ENCODE results near the gene LIPT1.

The LIPT1 gene

GRCh38 chr2:99171377-99172140 is 16.8 kb downstream of the LIPT1 start:
- no peak for TF ChIP-seq SIN3A (IDR thresholded peaks at IDR 0.05; ENCODE audit: borderline replicate concordance, insufficient read depth, low read length)
- no peak for TF ChIP-seq FOXP2 (optimal IDR thresholded peaks at IDR 0.05; ENCODE audit: borderline replicate concordance, extremely low read depth, extremely low read length, insufficient read depth)
- no peak for TF ChIP-seq REST (IDR thresholded peaks at IDR 0.05; ENCODE audit: insufficient read depth in 1 of 2, low read depth in 2 of 2, low read length in 2 of 2)
- TF ChIP-seq POLR2AphosphoS5 (IDR thresholded peaks at IDR 0.05; ENCODE audit: low read depth, low read length) = no peak
- TF ChIP-seq TAF1 (IDR thresholded peaks at IDR 0.05; ENCODE audit: borderline replicate concordance, insufficient read depth, low read length) = no peak

GRCh38 chr2:99180755-99181623 is 26.2 kb downstream of the LIPT1 start, which contains the start of the genes MITD1 and MRPL30:
TSS of gene MITD1 (minus strand) at chr2:99181058. CDS start at chr2:99180981, 77 bp downstream.
TSS of gene MRPL30 (plus strand) at chr2:99181184. CDS start at chr2:99186204, 5,020 bp downstream.
- TF ChIP-seq TAF1 (IDR thresholded peaks at IDR 0.05; ENCODE audit: borderline replicate concordance, insufficient read depth, low read length) (peak; percentile 98), SIN3A (IDR thresholded peaks at IDR 0.05; ENCODE audit: borderline replicate concordance, insufficient read depth, low read length) (no peak; the same call in 1 of the 2 replicates), POLR2AphosphoS5 (IDR thresholded peaks at IDR 0.05; ENCODE audit: low read depth, low read length) (peak; percentile 94), FOXP2 (optimal IDR thresholded peaks at IDR 0.05; ENCODE audit: borderline replicate concordance, extremely low read depth, extremely low read length, insufficient read depth) (no peak)

GRCh38 chr2:99181624-99182000 is 26.8 kb downstream of the LIPT1 start:
- TF ChIP-seq POLR2AphosphoS5 (IDR thresholded peaks at IDR 0.05; ENCODE audit: low read depth, low read length) = no peak
- TF ChIP-seq REST (IDR thresholded peaks at IDR 0.05; ENCODE audit: insufficient read depth in 1 of 2, low read depth in 2 of 2, low read length in 2 of 2) = no peak
- TF ChIP-seq TAF1 (IDR thresholded peaks at IDR 0.05; ENCODE audit: borderline replicate concordance, insufficient read depth, low read length) = no peak
- TF ChIP-seq SIN3A (IDR thresholded peaks at IDR 0.05; ENCODE audit: borderline replicate concordance, insufficient read depth, low read length) = no peak
- TF ChIP-seq FOXP2 (optimal IDR thresholded peaks at IDR 0.05; ENCODE audit: borderline replicate concordance, extremely low read depth, extremely low read length, insufficient read depth) = no peak

- TF ChIP-seq REST (IDR thresholded peaks at IDR 0.05; ENCODE audit: insufficient read depth in 1 of 2, low read depth in 2 of 2, low read length in 2 of 2) (no peak), SIN3A (IDR thresholded peaks at IDR 0.05; ENCODE audit: borderline replicate concordance, insufficient read depth, low read length) (no peak), FOXP2 (optimal IDR thresholded peaks at IDR 0.05; ENCODE audit: borderline replicate concordance, extremely low read depth, extremely low read length, insufficient read depth) (no peak), POLR2AphosphoS5 (IDR thresholded peaks at IDR 0.05; ENCODE audit: low read depth, low read length) (no peak), TAF1 (IDR thresholded peaks at IDR 0.05; ENCODE audit: borderline replicate concordance, insufficient read depth, low read length) (no peak)
Measured at GRCh38 chr2:99183025-99183424, 28.3 kb downstream of the LIPT1 start.

GRCh38 chr2:99184811-99185210 is 30.0 kb downstream of the LIPT1 start:
- TF ChIP-seq FOXP2 (optimal IDR thresholded peaks at IDR 0.05; ENCODE audit: borderline replicate concordance, extremely low read depth, extremely low read length, insufficient read depth) (no peak), POLR2AphosphoS5 (IDR thresholded peaks at IDR 0.05; ENCODE audit: low read depth, low read length) (no peak), REST (IDR thresholded peaks at IDR 0.05; ENCODE audit: insufficient read depth in 1 of 2, low read depth in 2 of 2, low read length in 2 of 2) (no peak), TAF1 (IDR thresholded peaks at IDR 0.05; ENCODE audit: borderline replicate concordance, insufficient read depth, low read length) (no peak), SIN3A (IDR thresholded peaks at IDR 0.05; ENCODE audit: borderline replicate concordance, insufficient read depth, low read length) (no peak)
